ENCODE data around the gene SP140L.
A peak's percentile ranks its signal among the peaks of the same experiment; 100 is the strongest.
"Not testable (repeated sequence)": the region's sequence is repeated elsewhere in the genome, so short reads cannot be mapped to it uniquely, and the experiment has no call there.

SP140L gene

GRCh38 chr2:230324503-230324902 is 2.5 kb upstream of the SP140L start:
- DNase-seq, result no peak

DNA sequence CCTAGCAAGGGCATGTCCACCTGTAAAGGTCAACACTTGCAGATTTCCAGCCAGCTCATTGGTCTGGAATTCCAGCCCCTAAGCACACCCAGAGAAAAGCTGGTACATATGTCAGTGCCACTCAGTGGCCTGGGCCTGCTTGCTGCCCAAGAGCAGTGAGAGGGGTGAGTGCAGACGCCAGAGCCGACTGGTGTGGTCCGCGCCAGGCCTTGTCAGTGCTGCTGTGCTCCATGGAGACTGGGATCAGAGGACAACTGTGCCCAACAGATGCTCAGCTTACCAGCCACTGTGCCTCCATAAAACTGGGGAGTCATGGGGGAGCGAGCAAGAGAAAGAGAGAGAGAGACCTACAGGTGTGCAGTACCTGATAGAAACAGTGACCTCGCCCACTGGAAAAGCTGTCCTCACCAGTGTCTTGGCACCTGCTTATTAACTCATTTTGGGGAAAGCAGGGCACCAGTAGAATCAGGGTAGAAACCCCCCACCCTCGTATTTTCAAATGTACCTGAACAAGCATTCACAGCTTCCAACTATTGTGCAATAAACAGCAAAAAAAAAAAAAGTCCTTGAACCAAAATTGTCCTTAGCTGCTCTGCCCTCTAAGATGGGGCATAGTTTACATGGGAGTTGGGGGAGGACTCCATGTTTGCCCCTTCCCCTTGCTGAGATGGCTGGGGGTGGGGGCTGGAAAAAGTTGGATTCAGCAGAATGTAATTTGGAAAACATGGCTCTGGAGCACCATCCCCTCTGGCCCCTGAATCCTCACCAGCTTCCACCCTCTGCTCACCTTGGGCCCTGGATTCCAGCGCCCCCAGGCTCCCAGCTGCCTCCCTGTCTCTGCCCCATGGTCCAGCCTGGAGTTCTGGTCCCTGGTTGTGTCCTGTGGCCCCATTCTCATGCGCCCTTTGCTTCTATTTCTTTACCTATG is 1.4 kb upstream of the SP140L start:
- DNase-seq, result no peak

GRCh38 chr2:230327418-230328154 is 593 bp downstream of the SP140L start:
- DNase-seq, result peak; percentile 45

DNA sequence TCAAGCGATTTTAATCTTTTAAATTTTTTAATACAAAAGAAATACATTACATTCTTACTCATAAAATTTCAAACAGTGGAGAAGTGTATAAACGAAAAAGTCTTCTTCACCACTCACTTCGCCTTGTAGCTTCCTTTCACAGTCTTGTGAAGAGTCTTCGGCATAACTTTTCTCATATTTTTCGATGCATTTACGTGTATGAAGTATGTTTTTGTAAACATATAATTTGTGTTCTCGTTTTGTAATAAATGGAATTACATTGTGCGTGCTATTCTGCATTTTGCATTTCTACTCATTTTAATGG is 1.1 kb downstream of the SP140L start:
- no peak for DNase-seq

DNA sequence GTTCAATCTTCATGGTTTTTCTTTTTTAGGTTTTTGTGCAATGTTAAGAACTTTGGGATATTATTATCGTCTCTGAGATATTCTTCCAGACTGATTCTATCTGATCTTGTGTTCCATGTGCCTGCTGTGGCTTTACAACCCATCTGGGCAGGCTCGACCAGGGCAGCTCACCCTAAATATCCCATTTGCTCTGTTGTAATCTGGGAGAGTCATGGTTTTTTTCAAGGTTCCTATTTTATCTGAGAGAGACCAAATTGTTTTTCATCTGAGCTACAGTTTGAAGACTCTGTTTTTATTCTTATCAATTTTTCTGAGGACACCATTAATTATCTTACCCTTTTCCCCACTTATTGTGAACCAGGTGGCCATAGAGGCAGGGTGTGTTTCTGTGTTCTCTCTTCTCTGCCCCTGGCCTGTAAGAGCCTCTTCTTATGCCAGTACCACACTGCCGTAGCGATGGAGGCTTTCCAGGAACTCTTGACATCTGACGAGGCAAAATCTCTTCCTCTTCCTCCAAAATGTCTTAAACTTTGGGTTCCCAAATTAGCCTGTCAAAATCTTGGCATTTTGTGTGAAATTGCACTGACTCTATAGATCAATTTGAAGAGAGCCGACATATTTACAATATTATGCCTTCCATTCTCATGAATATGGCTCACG is 3.1 kb downstream of the SP140L start:
- DNase-seq, result no peak

GRCh38 chr2:230330725-230331124 is 3.7 kb downstream of the SP140L start:
- no peak for DNase-seq

DNA sequence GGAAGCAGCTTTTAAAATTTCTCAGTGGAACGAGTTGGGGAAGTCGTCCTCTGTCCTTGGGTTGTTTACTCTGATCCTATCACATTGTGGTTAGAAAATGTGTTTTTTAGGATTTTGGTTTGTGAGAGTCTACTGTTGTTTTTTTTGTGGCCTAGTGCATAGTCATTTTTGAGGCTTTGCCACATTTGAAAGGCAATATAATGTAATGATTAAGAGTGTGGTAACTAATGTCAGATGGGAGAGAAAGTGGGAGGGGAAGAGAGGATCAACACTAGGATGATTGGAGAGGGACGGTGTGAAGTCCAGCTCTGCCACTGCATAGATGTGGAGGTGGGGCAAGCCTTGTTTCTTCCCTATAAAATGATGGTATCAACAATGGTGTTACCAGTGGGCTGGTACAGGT is 8.5 kb downstream of the SP140L start:
- no peak for DNase-seq

- DNase-seq, result no peak
Observed at GRCh38 chr2:230335864-230336506, 9.0 kb downstream of the SP140L start.

DNA sequence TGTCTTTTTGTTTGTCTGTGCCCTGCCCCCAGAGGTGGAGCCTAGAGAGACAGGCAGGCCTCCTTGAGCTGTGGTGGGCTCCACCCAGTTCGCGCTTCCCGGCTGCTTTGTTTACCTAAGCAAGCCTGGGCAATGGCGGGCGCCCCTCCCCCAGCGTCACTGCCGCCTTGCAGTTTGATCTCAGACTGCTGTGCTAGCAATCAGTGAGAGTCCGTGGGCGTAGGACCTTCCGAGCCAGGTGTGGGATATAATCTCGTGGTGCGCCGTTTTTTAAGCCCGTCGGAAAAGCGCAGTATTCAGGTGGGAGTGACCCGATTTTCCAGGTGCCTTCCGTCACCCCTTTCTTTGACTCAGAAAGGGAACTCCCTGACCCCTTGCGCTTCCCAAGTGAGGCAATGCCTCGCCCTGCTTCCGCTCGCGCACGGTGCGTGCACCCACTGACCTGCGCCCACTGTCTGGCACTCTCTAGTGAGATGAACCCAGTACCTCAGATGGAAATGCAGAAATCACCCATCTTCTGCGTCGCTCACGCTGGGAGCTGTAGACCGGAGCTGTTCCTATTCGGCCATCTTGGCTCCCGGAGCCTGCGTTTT is 15.0 kb downstream of the SP140L start:
- peak; percentile 58 for DNase-seq

DNA sequence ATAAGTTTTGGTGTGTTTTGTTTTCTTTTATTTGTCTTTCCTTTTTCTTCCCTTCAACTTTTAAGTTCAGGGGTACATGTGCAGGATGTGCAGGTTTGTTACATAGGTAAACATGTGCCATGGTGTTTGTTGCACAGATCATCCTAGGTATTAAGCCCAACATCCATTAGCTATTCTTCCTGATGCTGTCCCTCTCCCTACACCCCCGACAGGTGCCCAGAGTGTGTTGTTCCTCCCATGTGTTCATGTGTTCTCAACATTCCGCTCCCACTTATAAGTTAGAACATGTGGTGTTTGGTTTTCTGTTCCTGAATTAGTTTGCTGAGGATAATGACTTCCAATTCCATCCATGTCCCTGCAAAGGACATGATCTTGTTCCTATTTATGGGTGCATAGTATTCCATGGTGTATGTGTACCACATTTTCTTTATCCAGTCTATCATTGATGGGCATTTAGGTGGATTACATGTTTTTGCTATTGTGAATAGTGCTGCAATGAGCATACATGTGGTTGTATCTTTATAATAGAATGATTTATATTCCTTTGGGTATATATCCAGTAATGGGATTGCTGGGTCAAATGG is 16.1 kb downstream of the SP140L start:
- DNase-seq, result not testable (repeated sequence)

DNA sequence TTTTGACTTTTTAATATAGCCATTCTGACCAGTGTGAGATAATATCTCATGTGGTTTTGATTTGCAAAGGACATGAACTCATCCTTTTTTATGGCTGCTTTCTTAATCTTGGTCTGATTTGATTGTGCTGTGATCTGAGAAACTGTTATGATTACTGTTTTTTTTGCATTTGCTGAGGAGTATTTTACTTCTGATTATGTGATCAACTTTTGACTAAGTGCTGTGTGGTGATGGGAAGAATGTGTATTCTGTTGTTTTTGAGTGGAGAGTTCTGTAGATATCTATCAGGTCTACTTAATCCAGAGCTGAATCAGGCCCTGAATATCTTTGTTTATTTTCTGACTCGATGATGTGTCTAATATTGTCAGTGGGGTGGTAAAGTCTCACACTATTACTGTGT is 16.8 kb downstream of the SP140L start:
- DNase-seq, result no peak

DNA sequence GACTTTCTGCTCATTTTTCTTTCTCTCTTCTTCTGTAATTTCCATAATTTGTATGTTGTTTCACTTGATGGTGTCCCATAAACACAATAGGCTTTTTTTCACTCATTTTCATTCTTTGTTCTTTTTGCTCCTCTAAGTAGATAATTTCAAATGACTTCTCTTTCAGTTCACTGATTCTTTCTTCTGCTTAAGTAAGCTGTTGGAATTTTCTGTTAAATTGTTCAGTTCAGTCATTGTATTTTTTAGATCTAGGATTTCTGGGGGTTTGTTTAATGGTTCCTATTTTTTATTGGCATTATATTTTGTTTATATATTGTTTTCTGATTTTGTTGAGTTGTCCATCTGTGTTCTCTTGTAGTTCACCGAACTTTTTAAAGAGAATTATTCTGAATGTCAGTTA is 19.5 kb downstream of the SP140L start:
- DNase-seq, result no peak

DNA sequence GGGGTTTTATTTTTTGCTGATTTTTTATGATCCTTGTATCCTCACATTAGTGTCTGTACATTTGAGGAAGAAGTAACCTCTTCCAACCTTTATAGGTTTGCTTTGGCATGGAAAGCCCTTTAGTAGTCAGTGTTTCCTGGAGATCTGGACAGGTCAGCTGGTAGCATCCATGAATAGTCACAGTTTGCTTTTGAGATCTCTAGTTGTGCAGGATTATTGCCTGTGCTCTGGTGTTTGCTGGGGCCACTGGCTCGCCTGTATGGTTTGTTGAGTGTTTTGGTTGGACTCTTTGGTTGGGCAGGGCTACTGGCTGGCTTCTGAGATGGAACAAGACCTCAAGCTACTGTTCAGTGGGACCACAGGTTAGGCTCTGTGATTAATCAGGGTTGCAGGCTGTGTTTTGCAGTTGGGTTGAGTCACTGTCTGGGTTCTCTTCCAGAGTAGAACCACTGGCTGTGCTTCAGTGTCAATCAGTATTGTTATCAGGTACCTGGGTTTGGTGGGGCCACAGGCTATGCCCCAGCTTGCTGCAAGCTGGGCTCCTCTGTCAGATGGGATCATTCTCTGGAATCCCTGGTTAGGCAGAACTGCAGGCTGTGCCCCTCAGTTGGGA is 20.0 kb downstream of the SP140L start:
- DNase-seq, result no peak

- no peak for DNase-seq
Observed at GRCh38 chr2:230347659-230348305, 20.8 kb downstream of the SP140L start.

DNA sequence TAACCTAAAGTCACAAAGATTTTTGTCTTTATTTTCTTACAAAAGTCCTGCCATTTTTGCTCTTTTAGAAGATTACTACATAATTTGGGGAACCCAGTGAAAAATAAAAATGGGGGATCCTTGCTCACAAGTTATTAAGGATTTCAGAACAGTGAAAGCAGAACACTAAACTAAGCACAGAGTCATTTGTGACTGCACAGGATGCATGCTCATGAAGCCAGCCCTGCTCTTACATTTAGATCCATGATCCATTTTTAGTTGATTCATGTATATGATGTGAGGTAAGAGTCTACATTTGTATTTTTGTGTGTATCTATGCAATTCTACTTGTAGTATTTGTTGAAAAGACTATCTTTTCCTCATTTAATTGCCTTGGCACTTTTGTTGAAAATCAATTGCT is 21.8 kb downstream of the SP140L start:
- no peak for DNase-seq

DNA sequence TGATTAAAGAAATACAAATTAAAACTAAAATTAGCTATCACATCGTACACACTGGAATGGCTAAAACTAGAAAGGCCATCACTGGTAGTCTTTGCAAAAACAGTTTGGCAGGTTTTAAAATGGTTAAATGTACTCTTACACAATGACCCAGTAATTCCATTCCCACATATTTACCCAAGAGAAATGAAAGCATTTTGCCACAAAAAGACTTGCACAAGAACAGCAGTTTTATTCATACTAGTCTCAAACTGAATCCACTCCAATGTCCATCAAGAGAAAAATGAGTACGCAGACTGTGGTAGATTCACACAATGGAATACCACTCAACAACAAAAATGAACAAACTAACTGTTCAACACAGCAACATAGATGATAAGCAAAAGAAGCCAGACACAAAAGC is 29.1 kb downstream of the SP140L start:
- DNase-seq, result no peak

- DNase-seq, result no peak
Observed at GRCh38 chr2:230358305-230358704, 31.3 kb downstream of the SP140L start.

DNA sequence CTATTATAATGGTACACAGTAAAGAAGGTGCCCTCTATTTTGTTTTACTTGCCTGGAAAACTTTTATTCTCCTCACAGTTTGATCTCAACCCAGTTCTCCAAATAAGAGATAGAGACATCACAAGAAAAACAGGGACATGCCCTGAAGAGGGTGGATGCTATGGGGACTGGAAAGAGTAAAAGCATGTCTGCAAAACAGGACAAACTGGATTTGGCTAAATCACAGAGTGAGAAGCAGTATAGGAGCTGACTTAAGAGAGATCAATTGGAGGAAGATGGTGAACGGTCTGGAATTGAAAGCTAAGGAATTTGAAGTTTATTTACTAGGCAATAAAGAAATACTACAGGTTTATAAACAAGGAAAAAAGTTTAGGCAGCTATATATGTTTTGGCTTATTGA is 33.0 kb downstream of the SP140L start:
- DNase-seq, result peak; percentile 3

DNA sequence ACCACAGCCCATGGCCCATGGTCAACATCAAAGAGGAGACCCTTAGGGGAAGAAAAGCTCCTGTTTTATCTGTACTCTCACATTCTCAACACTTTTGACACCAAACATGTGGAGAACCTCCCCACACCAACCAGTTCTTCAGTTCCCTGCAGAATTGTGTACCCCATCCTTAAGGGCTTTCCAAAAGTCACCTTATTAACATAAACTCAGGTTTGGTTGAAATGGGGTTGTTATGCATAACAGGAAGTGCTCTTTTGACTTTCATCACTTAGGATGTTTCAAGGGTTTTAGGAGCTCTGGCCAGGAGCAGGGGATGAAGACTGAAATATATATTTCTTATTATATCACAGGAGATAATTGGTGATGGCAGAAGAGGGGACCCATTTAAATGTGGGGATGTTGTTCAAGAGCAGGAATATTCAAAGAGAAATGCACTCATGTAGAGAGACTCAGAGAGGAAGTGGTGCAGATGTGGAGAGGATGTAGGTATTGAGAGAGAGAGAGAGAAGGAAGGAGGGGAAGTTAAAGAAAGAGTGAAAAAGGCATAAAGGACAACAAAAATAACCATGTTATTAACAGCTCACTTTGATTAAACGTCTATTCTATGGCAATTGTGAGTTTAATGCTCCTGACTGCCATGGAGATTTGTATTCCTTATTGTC is 35.2 kb downstream of the SP140L start:
- DNase-seq, result no peak

- DNase-seq, result no peak
Observed at GRCh38 chr2:230382108-230382507, 55.1 kb downstream of the SP140L start.

- DNase-seq, result no peak
Observed at GRCh38 chr2:230383453-230383852, 56.5 kb downstream of the SP140L start.

Data from DMS53 (cell line).